Measurements from ENCODE around the gene BCL6. TPM values are rescaled to one million over a fixed set of nuclear protein-coding genes. Genes with fewer than 3 reads are reported as not detected.

Gene BCL6
- total and polyA plus RNA-seq, 10 of the 15 experiments (the other 5 are each of a cell fraction or from before 2014, with no cell fraction given), result 0.04 to 0.85 (median 0.15) TPM

DNA sequence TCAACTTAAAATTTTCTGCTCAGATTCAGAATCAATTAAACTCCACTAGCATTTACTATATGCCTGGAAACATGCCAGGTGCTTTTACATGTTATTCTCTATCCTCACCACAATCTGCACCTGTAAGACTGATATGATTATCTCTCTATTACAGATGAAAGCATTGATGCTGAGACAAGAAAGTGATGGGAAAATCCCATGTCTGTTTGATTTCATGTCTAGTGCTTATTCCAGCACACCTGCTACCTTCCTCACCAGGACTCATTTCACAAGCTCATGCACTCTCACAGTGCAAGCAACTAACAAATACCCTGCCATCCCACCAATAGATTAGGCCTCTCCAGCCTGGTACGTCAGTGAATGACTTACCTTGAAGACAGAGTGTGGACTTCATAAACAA is 25.0 kb upstream of the BCL6 start (continued):
- TF ChIP-seq, protein P1, sequence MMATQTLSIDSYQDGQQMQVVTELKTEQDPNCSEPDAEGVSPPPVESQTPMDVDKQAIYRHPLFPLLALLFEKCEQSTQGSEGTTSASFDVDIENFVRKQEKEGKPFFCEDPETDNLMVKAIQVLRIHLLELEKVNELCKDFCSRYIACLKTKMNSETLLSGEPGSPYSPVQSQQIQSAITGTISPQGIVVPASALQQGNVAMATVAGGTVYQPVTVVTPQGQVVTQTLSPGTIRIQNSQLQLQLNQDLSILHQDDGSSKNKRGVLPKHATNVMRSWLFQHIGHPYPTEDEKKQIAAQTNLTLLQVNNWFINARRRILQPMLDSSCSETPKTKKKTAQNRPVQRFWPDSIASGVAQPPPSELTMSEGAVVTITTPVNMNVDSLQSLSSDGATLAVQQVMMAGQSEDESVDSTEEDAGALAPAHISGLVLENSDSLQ (IDR thresholded peaks at IDR 0.05), result 0 out of 2 replicates have a peak, but pooled peaks have one; percentile 9
- TF ChIP-seq EZH2 (IDR thresholded peaks at IDR 0.05; ENCODE audit: borderline replicate concordance, control insufficient read depth, low read depth, low read length) (no peak), IKZF2 (IDR thresholded peaks at IDR 0.05) (peak; percentile 78 to 90), ZNF24 (IDR thresholded peaks at IDR 0.05) (0 out of 2 replicates have a peak, but pooled peaks have one; percentile 30), IKZF1 (conservative IDR thresholded peaks at IDR 0.05) (peak; percentile 84), BHLHE40 (IDR thresholded peaks at IDR 0.05; ENCODE audit: borderline replicate concordance in 1 of 2, low read depth in 2 of 2, low read length in 1 of 2) (peak; percentile 74 to 76), DPF2 (IDR thresholded peaks at IDR 0.05) (peak; percentile 92), TCF7 (IDR thresholded peaks at IDR 0.05; ENCODE audit: borderline replicate concordance) (peak; percentile 95), STAT3 (IDR thresholded peaks at IDR 0.05; ENCODE audit: low read depth, low read length) (0 out of 2 replicates have a peak, but pooled peaks have one; percentile 65), BCL11A (IDR thresholded peaks at IDR 0.05; ENCODE audit: low read depth, low read length) (peak; percentile 78), IRF4 (IDR thresholded peaks at IDR 0.05; ENCODE audit: low read depth, low read length) (peak; percentile 85), MTA2 (IDR thresholded peaks at IDR 0.05; ENCODE audit: low read depth) (peak; percentile 89), NBN (IDR thresholded peaks at IDR 0.05) (0 out of 2 replicates have a peak, but pooled peaks have one; percentile 26), ZNF217 (IDR thresholded peaks at IDR 0.05) (peak; percentile 89), RUNX3 (IDR thresholded peaks at IDR 0.05; ENCODE audit: low read length) (peak; percentile 97), POU2F2 (IDR thresholded peaks at IDR 0.05; ENCODE audit: borderline replicate concordance, low read depth, low read length) (no peak)
- TF ChIP-seq, protein P2, sequence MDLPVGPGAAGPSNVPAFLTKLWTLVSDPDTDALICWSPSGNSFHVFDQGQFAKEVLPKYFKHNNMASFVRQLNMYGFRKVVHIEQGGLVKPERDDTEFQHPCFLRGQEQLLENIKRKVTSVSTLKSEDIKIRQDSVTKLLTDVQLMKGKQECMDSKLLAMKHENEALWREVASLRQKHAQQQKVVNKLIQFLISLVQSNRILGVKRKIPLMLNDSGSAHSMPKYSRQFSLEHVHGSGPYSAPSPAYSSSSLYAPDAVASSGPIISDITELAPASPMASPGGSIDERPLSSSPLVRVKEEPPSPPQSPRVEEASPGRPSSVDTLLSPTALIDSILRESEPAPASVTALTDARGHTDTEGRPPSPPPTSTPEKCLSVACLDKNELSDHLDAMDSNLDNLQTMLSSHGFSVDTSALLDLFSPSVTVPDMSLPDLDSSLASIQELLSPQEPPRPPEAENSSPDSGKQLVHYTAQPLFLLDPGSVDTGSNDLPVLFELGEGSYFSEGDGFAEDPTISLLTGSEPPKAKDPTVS (IDR thresholded peaks at IDR 0.05; ENCODE audit: low read depth, low read length), result no peak
- TF ChIP-seq, protein P3, sequence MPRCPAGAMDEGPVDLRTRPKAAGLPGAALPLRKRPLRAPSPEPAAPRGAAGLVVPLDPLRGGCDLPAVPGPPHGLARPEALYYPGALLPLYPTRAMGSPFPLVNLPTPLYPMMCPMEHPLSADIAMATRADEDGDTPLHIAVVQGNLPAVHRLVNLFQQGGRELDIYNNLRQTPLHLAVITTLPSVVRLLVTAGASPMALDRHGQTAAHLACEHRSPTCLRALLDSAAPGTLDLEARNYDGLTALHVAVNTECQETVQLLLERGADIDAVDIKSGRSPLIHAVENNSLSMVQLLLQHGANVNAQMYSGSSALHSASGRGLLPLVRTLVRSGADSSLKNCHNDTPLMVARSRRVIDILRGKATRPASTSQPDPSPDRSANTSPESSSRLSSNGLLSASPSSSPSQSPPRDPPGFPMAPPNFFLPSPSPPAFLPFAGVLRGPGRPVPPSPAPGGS (IDR thresholded peaks at IDR 0.05; ENCODE audit: borderline replicate concordance, insufficient read depth, low read depth, low read length, poor library complexity, severe bottlenecking), result peak; percentile 97
- TF ChIP-seq, protein P4, sequence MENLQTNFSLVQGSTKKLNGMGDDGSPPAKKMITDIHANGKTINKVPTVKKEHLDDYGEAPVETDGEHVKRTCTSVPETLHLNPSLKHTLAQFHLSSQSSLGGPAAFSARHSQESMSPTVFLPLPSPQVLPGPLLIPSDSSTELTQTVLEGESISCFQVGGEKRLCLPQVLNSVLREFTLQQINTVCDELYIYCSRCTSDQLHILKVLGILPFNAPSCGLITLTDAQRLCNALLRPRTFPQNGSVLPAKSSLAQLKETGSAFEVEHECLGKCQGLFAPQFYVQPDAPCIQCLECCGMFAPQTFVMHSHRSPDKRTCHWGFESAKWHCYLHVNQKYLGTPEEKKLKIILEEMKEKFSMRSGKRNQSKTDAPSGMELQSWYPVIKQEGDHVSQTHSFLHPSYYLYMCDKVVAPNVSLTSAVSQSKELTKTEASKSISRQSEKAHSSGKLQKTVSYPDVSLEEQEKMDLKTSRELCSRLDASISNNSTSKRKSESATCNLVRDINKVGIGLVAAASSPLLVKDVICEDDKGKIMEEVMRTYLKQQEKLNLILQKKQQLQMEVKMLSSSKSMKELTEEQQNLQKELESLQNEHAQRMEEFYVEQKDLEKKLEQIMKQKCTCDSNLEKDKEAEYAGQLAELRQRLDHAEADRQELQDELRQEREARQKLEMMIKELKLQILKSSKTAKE (IDR thresholded peaks at IDR 0.05; ENCODE audit: low read depth, poor library complexity, severe bottlenecking), result peak; percentile 85
- TF ChIP-seq, protein P5, sequence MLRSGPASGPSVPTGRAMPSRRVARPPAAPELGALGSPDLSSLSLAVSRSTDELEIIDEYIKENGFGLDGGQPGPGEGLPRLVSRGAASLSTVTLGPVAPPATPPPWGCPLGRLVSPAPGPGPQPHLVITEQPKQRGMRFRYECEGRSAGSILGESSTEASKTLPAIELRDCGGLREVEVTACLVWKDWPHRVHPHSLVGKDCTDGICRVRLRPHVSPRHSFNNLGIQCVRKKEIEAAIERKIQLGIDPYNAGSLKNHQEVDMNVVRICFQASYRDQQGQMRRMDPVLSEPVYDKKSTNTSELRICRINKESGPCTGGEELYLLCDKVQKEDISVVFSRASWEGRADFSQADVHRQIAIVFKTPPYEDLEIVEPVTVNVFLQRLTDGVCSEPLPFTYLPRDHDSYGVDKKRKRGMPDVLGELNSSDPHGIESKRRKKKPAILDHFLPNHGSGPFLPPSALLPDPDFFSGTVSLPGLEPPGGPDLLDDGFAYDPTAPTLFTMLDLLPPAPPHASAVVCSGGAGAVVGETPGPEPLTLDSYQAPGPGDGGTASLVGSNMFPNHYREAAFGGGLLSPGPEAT (IDR thresholded peaks at IDR 0.05; ENCODE audit: low read depth), result peak; percentile 92
- TF ChIP-seq, protein P6, sequence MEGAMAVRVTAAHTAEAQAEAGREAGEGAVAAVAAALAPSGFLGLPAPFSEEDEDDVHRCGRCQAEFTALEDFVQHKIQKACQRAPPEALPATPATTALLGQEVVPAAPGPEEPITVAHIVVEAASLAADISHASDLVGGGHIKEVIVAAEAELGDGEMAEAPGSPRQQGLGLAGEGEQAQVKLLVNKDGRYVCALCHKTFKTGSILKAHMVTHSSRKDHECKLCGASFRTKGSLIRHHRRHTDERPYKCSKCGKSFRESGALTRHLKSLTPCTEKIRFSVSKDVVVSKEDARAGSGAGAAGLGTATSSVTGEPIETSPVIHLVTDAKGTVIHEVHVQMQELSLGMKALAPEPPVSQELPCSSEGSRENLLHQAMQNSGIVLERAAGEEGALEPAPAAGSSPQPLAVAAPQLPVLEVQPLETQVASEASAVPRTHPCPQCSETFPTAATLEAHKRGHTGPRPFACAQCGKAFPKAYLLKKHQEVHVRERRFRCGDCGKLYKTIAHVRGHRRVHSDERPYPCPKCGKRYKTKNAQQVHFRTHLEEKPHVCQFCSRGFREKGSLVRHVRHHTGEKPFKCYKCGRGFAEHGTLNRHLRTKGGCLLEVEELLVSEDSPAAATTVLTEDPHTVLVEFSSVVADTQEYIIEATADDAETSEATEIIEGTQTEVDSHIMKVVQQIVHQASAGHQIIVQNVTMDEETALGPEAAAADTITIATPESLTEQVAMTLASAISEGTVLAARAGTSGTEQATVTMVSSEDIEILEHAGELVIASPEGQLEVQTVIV (IDR thresholded peaks at IDR 0.05; ENCODE audit: borderline replicate concordance, partially characterized antibody), result no peak
